Kasumi-1 (cell line): ENCODE results near the gene MAEL.

Experiments
- DNase-seq, 2 experiments: peaks; one replicate each; lab custom pipeline; 2025; lab: John Stamatoyannopoulos, UW

Gene MAEL

DNA sequence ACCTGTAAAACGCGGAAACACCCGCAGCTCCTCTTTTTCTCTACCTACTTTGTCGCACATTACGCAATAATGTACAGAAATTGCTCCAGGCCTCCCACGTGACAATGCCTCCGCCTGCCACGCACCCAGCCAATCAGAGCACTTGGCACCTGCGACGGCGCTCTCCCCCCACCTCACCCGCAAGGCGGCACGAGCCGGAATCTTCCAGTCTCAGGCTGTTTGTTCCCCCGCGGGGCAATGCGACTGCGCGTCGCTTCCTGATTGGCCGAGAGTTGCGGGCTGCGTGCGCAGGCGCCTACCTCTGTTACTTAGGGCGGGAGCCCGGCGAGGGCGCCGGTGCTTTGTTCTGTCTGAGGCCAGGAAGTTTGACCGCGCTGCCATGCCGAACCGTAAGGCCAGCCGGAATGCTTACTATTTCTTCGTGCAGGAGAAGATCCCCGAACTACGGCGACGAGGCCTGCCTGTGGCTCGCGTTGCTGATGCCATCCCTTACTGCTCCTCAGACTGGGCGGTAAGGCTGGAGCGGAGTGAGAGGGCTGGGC, at the start of gene MAEL:
TSS of gene MAEL (plus strand) at position 307 of the 542 bp plus-strand sequence. CDS start at position 380, 73 bp downstream.
- no peak for DNase-seq

DNA sequence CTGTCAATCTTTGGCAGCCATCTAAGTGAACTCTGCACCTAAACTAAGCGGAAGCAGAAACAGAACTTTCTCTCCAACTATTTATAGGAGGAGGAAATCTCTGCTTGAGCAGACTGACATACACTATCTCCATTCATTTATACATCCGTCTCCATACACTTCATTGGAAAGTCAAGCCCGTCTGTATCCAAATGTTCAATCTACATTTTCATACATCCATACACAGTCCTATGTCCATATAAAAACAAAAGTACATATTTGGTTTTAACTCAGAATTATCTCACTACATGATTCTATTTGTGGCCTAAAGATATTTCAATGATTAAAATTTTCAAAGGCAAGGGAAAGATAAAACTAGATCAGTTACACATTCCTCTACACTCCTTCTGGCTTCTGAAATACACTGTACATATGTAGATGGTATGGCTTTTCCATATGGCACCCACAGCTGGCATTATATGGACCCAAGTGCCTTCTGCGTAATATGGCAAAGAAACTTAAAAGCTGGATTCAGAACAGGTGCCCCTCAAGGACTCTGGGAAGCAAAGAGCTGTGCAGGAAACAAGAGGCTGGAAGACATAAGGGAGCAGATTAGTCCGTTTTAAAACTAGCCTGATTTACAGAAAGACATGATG, 49.2 kb upstream of the MAEL start:
- DNase-seq = no peak

DNA sequence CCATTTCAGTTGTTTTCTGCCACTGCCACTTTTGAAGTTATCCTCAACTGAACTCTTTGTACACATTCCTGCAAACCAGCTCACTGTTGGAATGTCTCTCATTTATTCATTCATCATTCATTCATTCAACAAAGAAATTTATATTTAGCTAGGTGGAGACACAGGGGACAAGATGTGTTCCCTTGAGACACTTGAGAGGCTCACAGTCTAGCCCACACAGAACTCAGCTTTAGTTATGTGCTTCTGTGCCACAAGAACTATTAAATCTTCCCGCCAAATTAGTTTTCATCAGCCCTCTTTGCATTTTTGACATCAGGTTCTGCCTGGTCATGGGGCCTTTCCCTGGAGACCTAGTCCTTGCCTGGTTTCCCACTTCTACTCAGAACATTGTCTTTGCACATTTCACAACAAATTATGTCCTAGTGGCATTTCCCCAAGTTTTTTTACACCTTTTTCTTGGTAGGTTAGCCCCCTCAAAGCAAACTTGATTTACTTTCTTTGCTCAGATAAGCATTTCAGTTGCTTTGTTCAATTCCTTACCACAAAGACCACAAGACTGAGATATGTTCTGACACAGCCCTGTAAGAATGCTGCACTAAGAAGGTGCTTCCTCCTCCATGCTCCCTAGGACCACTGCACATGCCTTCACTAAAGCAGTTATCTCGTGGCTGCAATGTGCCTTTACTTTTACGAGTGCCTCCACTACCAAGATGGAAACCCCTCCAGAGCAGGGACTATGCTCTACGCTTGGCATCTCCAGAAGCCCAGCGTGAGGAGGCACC, 44.7 kb upstream of the MAEL start:
- DNase-seq = peak; percentile 59 to 64

DNA sequence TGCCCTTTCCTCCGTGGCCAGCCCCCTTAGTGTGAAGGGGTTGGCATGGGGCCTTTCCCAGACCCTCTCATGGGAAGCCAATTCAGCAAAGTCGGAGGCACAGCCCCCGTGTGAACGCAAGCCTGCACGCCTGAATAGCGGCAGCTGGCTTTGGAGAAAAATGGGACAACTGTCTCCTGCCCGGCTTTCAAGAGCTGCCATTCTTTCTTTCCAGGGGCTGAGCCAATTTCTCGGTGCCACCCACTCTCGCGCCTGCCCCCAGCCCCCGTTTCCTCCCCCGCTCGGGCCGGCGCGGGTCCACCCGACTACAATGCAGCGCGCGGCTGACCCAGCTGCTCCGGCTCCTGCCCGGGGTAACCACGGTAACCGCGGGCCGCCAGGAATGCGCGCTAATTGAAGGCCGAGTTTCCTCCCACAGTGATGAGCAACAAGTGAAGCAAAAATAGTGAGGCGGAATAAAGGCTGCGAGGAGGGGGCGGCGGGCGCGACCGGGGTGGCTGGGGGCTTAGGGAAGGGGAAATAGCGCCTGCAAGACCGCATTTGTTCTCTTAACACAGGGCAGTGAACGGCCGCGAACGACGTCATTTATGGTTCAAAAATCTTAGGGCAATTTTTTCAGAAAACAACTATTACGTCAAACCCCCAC, 41.6 kb upstream of the MAEL start:
- no peak for DNase-seq

DNA sequence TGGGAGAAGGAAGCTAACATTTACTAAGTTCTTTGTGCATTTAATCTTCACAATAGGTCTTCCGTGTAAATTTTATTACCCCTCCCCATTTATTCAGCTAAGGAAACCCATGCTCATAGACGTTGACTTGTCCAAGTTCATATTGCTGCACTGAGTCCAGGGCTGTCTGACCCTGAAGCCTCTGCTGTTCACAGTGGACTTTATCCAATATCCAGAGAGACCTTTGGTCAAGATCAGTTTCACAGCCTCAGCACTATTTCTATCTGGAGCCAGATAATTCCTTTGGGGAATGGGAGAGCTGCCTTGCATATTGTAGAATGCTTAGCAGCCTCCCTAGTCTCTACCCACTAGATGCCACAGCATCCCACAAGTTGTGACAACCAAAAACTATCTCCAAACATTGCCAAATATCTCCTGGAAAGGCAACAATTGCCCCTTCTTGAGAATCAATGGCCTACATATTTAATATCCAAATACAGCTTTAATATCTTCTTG, 40.2 kb upstream of the MAEL start:
- DNase-seq = no peak

DNA sequence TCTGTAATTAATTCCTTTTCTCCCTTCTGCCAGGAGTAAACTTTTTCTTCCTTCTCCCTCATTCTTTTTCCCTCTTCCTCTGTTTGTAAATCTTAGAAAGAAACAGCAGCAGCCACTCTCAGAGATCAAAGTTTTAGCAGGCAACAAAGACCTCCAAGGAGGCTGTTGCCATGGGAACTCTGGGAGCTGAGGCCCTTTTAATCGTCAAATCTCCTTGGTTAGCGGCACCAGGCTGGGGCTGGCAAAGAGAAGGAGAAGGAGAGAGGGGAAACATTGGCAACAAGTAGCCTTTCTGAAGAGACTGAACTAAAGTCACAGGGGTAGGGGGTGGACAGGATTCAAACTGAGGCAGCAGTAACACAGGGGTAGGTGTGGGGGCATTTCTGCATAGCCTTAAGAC, 38.9 kb upstream of the MAEL start:
- DNase-seq = no peak

DNA sequence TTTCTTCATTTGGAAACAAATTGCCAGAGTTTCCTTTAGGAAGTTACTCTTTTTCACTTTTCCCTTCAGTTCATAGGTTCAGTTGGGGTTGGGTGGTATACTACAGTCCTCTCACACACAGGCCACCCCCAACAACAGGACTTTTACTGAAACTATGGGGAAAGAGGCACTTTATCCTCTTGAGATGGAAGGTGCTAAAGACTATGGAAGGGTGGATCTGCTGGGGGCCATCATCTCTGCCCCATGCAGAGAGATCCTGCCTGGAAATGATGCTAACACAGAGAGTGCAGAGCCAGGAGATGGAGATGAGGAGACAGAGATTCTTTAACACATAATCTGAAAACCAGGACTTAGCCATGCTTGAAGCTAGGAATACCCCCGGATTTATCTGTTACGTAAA, 38.0 kb upstream of the MAEL start:
- no peak for DNase-seq

DNA sequence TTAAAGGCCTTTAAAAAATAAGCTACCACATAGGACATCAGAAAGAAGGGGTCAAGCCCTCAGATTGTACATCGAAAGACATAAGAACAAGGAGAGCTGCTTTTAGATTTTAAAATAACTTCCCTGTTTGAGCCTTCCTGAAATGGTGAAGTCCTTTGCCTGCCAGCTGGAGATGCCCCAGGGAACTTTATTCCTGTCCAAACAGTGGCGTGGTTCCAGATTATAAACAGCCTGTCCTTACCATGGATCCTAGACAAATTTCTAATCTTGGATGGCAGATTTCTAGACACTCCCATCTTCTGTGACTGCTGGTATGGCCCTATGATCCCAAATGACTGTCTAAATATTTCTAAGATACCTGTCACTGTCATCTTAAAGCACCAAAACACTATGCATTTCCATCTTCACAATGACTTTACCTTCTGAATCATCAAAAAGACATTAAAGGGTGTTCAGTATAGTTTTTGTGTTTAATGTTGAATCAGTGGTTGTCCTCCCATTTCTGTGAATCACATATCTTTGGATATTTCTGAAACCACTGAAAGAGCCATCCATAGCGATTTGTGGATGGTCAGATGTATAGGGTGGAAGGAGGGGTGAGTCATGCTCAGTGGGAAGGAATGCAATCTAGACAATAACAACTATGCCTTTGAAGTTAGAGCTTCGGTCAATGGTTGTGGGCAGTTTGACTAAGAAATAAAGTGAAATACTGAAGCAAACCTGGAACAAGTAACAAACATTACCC, 36.9 kb upstream of the MAEL start:
- DNase-seq = no peak

DNA sequence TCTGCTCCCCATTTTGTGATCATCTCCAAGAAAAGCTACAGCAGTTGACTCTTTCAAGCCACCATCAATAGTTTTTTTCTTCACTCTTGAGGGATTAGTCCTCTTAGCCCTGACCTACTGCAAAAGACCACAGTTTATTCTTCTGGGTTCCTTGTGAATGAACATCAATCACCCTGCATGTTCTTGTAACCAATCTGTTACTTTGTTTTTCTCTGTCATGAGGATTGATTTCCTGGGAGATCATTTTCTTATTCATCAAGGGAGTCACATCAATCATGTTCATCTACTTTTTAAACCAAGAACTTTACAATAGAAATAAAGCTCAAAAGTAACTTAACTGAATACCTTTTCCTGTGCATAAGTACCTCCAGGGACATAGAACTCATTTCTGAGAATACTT, 35.6 kb upstream of the MAEL start:
- no peak for DNase-seq

DNA sequence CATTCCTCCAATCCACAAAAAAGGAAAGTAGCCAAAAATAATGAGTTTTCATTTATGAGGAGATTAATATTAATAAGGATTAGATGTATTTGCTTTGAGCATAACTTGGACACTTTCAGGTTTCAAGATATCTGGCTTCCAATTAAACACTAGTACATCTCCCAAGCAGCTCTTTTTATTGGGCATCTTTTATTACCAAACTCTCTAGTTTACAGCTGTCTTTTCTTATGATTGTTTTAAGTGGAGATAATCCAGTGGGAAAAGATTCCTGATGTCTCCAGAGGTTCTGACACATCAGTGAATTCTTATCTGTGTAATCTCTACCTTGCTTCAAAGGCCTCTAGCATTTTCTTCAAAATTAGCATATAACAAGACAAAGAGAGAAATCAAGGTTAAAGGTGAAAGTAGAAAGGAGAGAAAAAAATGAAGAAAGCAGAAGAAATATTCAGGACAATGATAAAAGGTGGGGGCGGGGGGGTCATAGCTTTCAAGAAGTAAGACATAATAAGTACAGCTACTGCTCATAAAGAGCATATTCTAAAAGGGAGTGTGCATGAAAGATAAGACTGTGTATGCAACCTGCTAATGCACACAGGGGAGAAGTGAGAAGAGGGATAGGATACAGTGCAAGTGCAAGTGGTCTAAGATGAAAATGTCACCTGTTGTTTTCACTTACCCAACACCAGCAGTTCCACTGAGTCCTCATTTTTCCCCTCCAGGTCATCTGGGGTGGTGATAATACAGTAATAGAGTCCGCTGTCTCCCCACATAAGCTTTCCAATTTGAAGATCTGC, 32.8 kb upstream of the MAEL start:
- no peak for DNase-seq

DNA sequence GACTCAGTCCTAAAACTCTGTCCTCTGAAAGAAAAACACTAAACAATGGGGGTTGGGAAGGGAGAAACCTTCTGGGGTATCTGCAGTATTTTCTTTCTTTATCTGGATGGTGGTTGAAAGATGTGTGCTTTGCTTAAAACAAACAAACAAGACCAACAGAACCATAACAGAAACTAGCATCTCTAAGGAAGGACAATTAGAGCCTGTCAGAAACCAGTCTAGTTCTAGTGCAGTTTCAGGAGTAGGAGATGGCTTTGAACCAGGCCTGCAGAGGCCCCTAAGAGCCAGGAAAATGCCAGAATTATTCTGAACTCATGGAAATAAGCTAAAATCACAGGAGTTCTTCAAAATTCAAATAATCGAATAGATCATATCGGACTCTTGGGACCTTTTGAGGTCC, 32.2 kb upstream of the MAEL start:
- no peak for DNase-seq

DNA sequence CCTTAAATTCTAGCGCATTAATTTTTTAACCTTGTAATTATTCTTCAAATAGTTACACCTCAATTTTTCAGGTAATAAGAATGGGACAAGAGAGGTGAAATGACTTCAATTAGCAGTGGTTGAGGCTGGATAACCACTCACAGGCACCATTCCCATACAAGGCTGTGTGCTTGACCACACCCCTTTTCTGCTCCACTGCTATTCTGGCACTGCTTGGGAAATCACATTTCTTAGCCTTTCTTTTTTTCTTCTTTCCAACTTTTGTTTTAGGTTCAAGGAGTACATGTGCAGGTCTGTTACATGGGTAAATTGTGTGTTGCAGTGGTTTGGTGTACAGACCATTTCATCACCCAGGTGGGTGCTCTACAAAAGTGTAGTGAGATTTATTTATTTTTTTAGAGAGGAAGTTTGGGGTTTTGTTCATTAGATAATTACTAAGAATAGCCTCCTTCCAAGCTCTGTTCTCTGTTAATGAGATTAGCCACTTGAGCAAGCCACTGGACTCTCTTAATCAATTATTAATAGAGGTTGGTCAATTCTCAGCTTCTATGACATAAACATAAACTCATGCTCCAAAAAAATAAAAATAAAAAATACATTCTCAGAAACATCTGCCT, 28.1 kb upstream of the MAEL start:
- DNase-seq = no peak

DNA sequence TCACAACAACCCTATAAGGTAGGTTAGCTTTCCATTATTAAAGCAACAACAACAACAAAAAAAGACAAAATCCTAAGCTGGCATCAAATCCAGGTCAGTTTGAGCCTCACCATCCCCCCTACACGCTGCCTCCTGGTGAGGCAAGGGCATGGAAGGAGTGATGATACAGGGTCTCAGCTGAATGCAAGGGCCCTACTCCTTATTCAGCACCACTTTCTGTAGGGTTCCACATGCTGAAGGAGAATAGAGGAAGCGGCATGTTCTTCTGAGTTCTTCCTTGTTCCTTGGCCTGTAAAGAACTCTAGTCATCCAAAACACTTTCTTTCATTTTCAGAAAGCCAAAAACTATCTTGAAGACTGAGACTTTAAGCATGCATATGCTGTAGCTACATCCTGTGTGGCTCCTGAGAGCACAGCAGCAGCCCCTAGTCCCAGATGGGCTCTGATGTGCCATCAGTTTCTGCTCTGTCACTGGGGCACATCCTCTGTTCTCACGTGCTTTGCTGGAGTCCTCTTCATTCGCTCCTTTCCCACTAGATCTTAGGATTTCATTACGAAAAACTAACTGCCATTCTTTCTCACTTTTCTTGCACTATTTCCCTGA, 19.9 kb upstream of the MAEL start:
- DNase-seq = no peak

DNA sequence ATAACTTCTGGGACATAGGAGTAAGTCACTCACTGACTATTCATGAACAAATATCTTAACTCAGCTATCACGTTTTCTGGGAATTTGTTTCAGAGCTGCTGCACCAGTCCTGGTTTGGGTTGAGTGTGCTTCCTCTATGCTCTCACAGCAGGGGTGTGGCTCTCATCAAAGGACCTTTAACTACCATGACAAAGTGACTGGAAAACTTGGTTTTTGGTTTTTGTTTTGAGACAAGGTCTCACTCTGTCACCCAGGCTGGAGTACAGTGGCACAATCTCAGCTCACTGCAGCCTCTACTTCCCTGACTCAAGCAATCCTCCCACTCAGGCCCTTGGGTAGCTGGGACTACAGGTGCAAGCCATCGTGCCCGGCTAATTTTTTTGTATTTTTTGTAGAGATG, 17.8 kb upstream of the MAEL start:
- DNase-seq = no peak

DNA sequence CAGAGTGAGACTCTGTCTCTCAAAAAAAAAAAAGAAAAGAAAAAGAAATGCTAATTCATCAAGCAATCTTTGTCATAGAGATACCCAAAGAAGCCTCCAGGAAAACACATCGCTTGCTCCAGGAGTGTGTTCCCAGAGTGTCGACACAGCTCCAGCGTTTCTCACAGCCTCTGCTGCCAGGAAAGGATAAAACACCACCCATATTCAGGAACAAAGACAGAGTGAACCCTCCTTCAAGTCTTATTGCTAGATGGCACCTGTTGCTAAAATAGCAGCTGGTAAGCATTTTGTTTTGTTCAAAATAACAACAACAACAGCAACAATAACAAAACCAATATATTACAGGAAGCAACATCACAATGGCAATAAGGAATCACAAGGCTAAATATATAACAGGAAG, 16.9 kb upstream of the MAEL start:
- DNase-seq = no peak

DNA sequence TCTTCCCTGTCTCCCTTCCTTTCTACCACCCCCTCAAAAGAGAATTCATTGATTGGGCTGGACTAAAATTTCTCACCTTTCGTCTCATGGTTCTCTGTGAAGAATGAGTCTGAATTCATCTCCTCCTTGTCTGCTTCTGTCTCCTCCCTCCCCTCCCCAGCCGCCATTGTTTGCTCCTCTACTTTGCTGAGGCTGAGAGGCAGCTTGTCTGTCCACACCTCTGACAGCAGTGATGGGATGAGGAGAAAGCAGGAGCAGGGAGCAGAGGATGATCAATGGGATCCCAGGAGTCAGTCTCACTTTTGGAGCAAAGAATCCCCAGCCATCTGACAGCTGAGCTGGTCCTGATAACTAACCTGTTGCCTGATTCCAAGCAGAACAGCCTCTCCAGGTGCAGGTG, 16.3 kb upstream of the MAEL start:
- DNase-seq = no peak

DNA sequence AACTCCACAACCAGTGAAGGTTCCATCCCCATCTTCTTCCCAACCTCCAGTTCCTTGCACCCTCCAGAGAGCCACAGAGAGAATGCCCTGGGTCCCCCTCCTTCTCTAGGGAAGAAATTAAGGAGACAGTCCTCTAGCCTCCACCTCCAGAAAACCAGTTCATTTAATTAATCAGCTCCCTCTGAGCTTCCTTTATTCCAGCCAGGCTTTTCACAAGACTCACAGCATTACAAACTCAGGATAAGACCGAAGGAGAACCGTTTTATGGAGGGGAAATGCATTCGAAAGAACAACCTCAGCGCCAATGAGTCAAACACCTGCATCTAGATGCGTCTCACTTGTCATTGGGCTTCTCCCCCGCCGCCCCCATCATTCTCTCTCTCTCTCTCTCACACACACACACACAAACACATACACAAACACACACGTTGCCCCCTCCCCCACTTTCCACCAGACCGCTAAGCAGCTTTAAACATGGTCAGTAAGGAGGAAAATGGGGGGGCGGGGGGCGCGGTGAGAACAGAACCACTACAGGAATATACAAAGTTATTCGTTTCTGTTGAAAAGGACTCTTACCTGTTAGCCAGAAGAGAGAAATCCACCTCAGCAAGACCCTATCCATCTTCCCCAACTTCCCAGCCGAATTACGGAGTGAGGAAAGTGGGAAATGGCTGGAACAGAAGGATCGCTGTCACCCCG, 14.3 kb upstream of the MAEL start:
- no peak for DNase-seq

DNA sequence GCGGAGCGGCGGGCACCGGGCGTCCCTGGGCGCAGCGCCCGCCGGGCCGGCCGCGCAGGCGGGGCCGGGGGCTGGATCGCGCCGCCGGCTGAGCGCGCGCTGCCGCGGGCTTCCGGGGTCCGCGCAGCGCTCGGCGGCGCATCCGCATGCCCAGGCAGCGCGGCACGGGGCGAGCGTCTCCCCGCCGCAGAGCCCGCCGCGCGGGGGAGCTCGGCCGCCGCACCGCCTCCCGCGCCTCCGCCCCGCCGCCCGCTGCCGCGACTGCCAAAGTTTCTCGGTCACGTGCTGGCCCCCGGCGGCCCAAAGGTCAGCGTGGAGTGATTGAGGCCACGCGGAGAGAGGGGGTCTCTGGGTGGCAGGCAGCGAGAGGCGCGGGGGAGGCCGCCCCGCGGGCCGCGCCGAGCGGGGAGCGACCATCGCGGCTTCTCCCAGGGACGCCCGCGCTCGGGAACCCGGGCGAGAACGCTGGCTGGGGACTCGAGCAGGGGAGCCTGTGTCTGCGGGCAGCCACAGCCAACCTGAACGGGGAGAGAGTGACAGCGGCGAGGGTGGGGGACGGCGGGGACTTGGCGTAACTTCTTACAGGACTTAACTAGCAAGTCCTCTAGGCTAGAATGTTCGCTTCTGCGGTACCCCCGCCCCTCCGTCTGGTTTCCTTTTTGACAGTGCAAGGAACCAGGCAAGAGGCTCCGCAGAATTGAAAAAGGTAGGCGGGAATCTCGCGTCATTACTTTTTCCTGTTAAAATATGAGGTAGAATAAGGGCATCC, 13.5 kb upstream of the MAEL start, which contains the start of gene ILDR2:
TSS of gene ILDR2 (minus strand) at position 180 of the 769 bp plus-strand sequence. CDS start 272 bp downstream, outside the sequence.
- DNase-seq = peak; percentile 10 to 47

DNA sequence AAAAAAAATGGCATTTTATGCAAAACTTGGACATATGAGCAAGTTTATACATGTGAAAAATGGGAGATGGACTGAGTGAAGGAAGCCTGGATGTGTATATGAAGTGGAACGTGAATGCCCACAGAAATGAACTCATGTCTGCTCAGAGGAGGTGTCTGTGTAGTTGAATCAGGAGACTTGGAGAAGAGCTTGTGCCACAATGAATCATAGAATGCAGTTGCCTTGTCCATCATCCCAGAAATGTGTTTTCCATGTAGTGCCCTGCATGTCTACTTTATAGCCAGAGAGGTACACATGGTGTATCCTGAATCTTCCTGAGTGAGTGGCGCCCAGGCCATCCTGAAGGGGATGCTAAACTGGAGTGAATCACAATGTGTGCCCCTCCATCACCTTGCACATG, 11.1 kb upstream of the MAEL start:
- no peak for DNase-seq
